Stimulated activated CD4-positive, alpha-beta T cell treated with anti-CD3 and anti-CD28 coated beads, Interleukin-12 subunit alpha, Interleukin-12 subunit beta, amount 100 ng/mL, for 48 hours (primary cell): ENCODE measurements around the gene EPRS1.
"Not testable (repeated sequence)": the region's sequence is repeated elsewhere in the genome, so short reads cannot be mapped to it uniquely, and the experiment has no call there.

Experiments
- DNase-seq, 3 donors: peaks; one replicate each; pipeline ENCODE4 v3.0.0-alpha.2; 2020; ENCODE audit warnings: low read depth in 2 of 3, low spot score in 1 of 3

EPRS1 gene

GRCh38 chr1:220046052-220046930 is at the start of gene EPRS1:
Gene EPRS1, minus strand, starts transcription at chr1:220046505. Its CDS starts 117 bp downstream, at chr1:220046388.
- peak; percentile 86 to 92 (median 90) for DNase-seq

DNA sequence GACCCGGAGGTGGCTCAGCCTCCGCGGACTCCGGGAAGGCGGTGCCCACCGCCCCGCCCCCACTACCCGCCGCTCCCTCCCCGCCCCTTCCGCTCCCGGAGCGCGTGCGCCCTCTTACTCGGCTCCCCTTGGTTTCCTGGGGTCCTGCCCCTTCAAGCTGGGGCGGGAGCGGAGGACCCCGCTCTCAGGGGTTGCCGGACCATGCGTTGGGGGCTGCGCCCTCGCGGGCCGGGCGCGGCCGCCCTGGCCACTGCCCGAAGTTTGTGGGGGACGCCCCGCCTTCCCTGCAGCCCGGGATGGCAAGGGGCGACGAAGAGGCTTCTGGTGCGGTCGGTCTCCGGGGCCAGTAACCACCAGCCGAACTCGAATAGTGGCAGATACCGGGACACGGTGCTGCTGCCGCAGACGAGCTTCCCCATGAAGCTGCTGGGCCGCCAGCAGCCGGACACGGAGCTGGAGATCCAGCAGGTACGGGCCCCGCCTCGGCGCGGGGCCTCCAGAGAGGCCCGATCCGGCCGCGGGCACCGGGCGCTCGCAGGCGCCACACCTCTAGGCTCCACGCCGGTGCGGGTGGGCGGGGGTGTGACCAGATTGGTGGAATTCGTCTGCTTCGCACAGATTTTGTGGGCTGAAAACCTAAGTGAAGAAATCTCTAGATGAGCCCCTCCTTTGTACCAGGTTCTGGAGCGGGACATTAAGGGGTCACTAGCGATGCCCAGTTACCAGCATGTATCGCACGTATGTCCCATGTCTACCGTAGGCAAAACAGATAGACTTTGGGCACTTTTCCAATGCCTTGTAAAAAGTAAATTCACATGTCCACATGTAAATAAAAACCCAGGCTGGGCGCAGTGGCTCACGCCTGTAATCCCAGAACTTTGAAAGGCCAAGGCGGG is 48.0 kb upstream of the EPRS1 start, which contains the start of gene IARS2:
TSS of gene IARS2 (plus strand) at position 117 of the 896 bp plus-strand sequence. CDS start at position 202, 85 bp downstream.
- peak; percentile 84 to 91 (median 89) for DNase-seq

DNA sequence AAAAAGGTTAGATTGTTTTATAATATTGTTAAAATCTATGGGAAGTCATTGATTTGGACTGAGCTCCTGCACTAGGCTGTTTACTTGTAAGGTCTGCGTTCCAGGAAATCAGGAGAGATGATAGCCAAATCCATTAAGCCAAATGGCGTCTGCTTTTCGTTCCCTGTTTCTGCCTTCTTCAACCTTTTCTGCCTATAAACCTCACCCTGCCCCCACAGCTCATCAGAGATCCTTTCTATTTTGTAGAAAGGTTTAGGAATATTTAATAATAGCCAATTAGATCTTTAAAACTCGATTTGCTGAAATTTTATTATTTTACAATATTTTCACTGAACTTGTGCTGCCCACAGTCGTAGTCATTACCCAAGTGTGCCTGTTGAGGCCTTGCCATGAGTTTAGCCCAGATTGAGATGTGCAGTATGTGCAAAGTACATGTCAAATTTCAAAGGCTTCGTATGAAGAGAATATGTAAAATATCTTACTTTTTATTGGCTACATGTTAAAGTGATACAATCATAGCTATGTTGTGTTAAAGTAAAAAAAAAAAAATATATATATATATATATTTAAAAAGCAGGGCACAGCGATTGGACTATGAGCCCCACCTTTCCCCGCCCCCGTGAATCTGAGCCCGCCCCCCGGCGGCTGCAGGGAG is 47.2 kb upstream of the EPRS1 start:
- no peak for DNase-seq

- DNase-seq, result no peak
These were observed 46.4 kb upstream of the EPRS1 start for GRCh38 chr1:220092694-220093093.

DNA sequence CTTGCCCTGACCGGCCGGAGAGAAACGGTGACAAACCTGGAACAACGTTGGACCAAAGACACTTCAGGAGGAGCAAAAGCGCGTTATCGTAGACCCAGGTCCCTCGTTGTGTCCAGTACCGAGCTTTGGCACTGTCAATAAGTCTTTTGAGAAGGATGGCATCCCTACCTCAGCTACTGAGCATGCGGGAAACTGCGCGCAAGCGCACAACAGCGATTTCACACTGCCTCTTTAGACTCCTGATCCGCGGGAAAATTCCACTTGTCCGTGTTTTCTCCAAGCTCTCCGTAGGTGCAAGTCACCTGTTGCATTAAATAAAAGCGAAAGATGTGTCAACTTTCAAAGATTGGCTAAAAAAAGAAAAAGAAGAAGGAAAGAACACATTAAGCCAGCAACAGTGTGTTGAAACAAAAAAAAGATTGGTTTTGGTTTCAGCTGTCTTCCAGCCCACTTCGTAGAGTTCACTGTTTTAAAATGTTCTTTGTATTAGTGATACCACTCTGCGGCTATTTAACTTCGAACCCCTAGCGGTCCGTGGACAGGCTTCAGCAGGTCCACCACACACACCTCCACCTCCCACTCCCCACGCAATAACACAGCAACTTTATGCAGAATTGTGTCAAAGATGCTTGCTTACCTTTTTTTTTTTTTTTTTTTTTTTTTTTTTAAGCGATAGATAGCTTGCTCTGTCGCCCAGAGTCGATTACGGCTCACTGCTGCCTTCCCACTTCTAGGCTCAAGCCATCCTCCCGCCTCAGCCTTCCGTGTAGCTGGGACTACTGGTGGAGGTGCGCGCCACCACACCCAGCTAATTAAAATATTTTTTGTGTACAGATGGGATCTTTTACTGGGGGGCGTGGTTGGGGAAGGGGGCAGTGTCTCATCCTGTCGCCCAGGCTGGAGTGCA is 43.6 kb upstream of the EPRS1 start, which contains the start of gene BPNT1:
TSS of gene BPNT1 (minus strand) at position 139 of the 907 bp plus-strand sequence. CDS start 9,942 bp downstream, outside the sequence.
- peak; percentile 94 to 100 (median 96) for DNase-seq

DNA sequence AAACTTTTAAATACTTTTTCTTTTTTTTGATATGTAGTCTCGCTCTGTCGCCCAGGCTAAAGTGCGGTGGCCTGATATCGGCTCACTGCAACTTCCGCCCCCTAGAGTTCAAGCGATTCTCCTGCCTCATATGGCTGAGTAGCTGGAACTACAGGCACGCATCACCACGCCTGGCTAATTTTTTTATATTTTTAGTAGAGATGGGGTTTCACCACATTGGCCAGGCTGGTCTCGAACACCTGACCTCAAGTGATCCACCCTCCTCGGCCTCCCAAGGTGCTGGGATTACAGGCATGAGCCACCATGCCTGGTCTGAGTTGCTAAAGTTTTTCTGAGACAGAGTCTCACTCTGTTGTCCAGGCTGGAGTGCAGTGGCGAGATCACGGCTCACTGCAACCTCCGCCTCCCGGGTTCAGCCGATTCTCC is 40.0 kb upstream of the EPRS1 start:
- DNase-seq, result not testable (repeated sequence)

GRCh38 chr1:220084460-220084859 is 38.2 kb upstream of the EPRS1 start:
- no peak for DNase-seq

DNA sequence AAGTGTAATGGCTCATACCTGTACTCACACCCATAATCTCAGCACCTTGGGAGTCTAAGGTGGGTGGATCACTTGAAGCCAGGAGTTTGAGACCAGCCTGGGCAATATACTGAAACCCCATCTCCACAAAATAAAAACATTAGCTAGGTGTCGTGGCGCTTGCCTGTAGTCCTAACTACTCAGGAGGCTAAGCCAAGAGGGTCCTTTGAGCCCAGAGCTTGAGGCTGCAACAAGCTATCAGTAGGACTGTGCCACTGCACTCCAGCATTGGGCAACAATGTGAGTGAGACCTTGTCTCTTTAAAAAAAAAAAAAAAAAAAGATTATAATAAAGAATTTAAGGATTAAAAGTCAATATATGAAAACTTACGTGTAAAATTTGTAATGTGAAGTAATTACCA is 31.6 kb upstream of the EPRS1 start:
- DNase-seq, result no peak

- no peak for DNase-seq
These were observed 30.8 kb upstream of the EPRS1 start for GRCh38 chr1:220076861-220077762.

DNA sequence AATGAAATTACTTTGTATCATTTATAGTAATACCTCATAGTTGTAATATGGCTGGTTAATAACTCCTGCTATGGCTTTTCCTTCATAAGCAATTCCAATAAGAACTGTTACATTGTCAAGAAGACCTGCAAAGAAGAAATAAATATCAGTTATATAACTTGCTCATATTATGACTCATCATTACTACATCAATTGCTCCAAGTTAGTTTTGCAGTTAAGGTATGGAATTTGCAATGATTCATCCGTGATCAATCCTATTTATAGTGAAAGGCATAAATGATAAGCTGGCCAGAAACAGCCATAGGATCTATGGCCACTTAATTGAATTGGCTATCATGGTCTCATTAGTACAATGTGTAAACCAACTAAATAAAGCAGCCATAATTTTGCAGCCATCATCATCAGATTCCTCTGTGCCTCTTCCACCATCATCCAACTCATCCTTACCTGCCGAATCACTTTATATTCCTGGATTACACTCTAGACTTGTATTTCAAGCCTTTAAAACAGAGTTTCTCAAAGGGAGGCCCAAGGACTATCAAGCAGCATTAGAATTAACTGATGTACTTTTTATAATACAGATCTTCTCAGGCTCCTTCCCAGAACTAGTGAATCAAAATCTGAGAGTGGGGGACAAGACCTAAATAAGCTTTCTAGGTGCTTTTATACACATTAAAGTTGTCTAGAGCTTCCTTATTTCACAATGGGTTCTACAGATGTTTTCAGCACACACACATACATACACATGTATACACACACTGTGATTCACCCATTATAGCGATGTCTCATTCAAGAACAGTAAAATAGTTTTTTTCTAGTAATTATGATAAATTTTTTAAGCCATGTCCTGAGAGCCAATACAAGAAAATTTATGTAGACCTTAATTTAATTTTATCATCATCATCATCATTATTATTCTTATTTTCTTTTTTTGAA is 21.2 kb upstream of the EPRS1 start:
- DNase-seq, result no peak

DNA sequence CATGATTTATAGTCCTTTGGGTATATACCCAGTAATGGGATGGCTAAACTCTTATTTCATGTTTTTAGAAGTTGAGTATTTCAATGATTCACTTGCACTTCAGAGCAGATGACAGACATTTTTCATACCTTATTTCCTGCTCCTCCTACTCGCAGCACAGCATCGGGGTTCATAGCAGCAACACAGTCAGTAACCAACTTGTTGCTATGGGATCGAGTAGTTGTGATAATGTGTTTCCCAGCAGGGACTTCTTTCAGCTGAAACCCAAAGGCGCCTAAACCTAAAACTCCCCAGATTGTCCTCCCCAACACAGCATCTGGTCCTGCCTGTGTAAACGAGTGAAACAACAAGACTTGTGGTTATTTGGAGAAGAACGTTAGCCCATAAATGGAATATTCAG is 16.3 kb upstream of the EPRS1 start:
- DNase-seq, result no peak

GRCh38 chr1:220060876-220061275 is 14.6 kb upstream of the EPRS1 start:
- DNase-seq, result no peak

DNA sequence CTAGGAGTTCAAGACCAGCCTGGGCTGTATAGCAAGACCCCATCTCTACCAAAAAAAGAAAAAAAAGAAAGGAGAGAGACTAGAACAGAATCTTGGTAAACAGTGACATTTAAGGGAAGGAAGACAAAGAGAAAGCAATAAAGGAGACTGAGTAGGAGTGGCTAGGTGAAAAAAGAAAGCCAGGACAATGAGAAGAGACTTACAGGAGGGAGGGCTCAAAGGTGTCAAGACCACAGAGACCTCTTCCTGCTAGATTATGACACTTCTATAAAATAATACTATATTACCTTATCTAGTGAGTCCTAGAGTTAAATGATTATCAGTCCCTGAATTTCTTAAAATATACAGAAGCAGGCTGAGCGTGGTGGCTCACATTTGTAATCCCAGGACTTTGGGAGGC is 10.1 kb upstream of the EPRS1 start:
- no peak for DNase-seq

DNA sequence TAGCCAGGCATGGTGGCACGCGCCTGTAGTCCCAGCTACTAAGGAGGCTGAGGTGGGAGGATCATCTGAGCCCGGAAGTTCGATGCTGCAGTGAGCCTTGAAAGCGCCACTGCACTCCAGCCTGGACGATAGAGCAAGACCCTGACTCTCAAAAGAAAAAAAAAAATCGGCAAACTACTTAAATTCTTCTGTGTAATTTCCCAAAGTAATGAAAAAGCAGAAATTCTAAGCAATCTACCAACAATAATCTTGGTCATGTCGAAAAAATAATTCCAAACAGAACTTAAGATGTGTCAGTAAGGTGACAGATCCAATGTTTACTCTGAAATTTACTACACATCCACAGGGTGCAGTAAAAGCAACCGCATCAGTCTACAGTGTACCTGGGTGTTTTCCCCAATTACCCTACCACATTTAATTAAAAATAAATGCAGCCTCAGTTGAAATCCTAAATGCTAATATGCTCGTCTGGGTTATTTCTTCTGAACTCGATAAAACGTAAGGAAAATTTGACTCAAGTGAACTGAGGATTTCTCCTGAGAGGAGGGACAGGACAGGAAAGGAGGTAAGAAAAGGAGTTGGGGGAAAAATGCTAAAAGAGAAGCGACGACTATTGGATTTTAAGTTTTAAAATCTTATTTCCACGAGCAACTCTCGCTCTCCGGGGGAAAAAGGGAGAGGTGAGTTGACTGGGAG is 801 bp downstream of the EPRS1 start:
- peak in 1 of 3 donors; percentile 15 for DNase-seq

- DNase-seq, result no peak
These were observed 1.5 kb downstream of the EPRS1 start for GRCh38 chr1:220044678-220045355.

DNA sequence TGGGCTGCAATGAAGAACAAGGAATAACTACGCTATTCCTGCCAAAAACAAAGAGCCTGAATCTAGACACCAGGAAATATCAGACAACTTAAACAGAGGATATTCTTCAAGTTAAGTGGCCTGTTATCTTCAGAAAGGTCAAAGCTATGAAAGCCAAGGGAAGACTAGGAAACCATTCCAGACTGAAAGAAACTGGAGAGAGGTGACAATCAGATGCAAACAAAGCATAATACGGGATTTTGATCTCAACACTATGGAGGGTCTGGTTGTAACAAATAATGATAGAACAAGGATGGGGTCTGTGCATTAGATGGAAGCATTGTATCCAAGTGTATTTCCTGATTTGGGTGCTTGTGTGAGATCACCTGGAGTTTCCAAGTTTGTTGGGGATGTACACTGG is 2.7 kb downstream of the EPRS1 start:
- no peak for DNase-seq
